Loucy (cell line): ENCODE measurements around the gene IL11.

ENCODE experiments used
- CTCF ChIP-seq: fragments of 200-600 bp; sonication (generic); conservative IDR thresholded peaks from 2 replicates; pipeline ENCODE4 v1.5.1; 2014; ENCODE audit warnings: mild to moderate bottlenecking, antibody characterized with exemption, low read length
- EZH2phosphoT487 ChIP-seq: fragments of 200-600 bp; IDR thresholded peaks from 2 replicates; pipeline ENCODE4 v1.6.1; 2018; ENCODE audit warnings: antibody characterized with exemption, mild to moderate bottlenecking, moderate library complexity, borderline replicate concordance

- TF ChIP-seq CTCF (no peak), EZH2phosphoT487 (no peak)
Measured at GRCh38 chr19:55352040-55352439, 18.2 kb downstream of the IL11 start.
